NCI-H510A treated with DMSO at 0.1 percent for 48 hours (cell line): ENCODE measurements around the gene RALGPS1.

ENCODE experiments used
- DNase-seq: peaks from one replicate; lab custom pipeline; 2025; lab: John Stamatoyannopoulos, UW

The RALGPS1 gene

GRCh38 chr9:127079446-127080140, 165.0 kb downstream of the RALGPS1 start:
- DNase-seq: no peak

- no peak for DNase-seq
Measured at GRCh38 chr9:127081250-127082185, 166.9 kb downstream of the RALGPS1 start.

GRCh38 chr9:127083138-127083980, 168.8 kb downstream of the RALGPS1 start:
- DNase-seq: no peak

GRCh38 chr9:127084076-127085039, 169.8 kb downstream of the RALGPS1 start:
- DNase-seq: no peak

GRCh38 chr9:127085186-127085585, 170.6 kb downstream of the RALGPS1 start:
- no peak for DNase-seq

- DNase-seq: no peak
Measured at GRCh38 chr9:127086771-127087170, 172.2 kb downstream of the RALGPS1 start.

- DNase-seq: no peak
Measured at GRCh38 chr9:127087411-127087810, 172.8 kb downstream of the RALGPS1 start.

GRCh38 chr9:127087836-127088235, 173.3 kb downstream of the RALGPS1 start:
- no peak for DNase-seq

GRCh38 chr9:127088724-127089615, 174.4 kb downstream of the RALGPS1 start:
- no peak for DNase-seq

GRCh38 chr9:127089631-127090081, 175.1 kb downstream of the RALGPS1 start:
- no peak for DNase-seq

- no peak for DNase-seq
Measured at GRCh38 chr9:127090341-127090985, 175.9 kb downstream of the RALGPS1 start.

GRCh38 chr9:127091526-127091925, 176.9 kb downstream of the RALGPS1 start:
- DNase-seq: no peak

- no peak for DNase-seq
Measured at GRCh38 chr9:127092041-127092608, 177.5 kb downstream of the RALGPS1 start.

GRCh38 chr9:127093319-127094020, 178.9 kb downstream of the RALGPS1 start:
- DNase-seq: no peak

- no peak for DNase-seq
Measured at GRCh38 chr9:127095411-127095810, 180.8 kb downstream of the RALGPS1 start.

- DNase-seq: no peak
Measured at GRCh38 chr9:127096208-127096607, 181.6 kb downstream of the RALGPS1 start.

GRCh38 chr9:127097683-127098082, 183.1 kb downstream of the RALGPS1 start:
- DNase-seq: no peak

- no peak for DNase-seq
Measured at GRCh38 chr9:127098916-127099553, 184.5 kb downstream of the RALGPS1 start.
